ENCODE results near the gene RABGAP1. TPM values are rescaled to one million over a fixed set of nuclear protein-coding genes. Genes with fewer than 3 reads are reported as not detected.

RABGAP1 gene
- total RNA-seq, 1 donor from 2014 or later: 58.6 TPM

GRCh38 chr9:123089790-123090189 is 149.0 kb downstream of the RABGAP1 start:
- no peak for DNase-seq
- TF ChIP-seq CTCF (IDR thresholded peaks at IDR 0.05): no peak
- intact Hi-C loops (cut with DNase I): no loop called here
- H3K27ac ChIP-seq: no peak overlapping the region
- H3K4me3 ChIP-seq: no peak overlapping the region
- peaks cover 61% of the 10 kb centered on the region for H3K36me3 ChIP-seq
- H3K9me3 ChIP-seq: no peaks in the 10 kb centered on the region
- ATAC-seq: no peak
- no peaks in the 10 kb centered on the region for H3K27me3 ChIP-seq
- H3K4me1 ChIP-seq: no peaks in the 10 kb centered on the region

- Histone ChIP-seq H3K9me3 (no peaks in the 10 kb centered on the region), H3K4me3 (no peak overlapping the region), H3K27ac (no peak overlapping the region), H3K36me3 (peaks cover 62% of the 10 kb centered on the region), H3K27me3 (no peaks in the 10 kb centered on the region), H3K4me1 (no peaks in the 10 kb centered on the region)
- no peak for DNase-seq
- no peak for ATAC-seq
- intact Hi-C loops (cut with DNase I): no loop called here
- TF ChIP-seq CTCF (IDR thresholded peaks at IDR 0.05): no peak
Observed at GRCh38 chr9:123090198-123090896, 149.5 kb downstream of the RABGAP1 start.

GRCh38 chr9:123090956-123091355 is 150.1 kb downstream of the RABGAP1 start:
- intact Hi-C loops (cut with DNase I): no loop called here
- DNase-seq (no peak), ATAC-seq (no peak)
- Histone ChIP-seq H3K4me1 (no peaks in the 10 kb centered on the region), H3K4me3 (no peak overlapping the region), H3K9me3 (no peaks in the 10 kb centered on the region), H3K27ac (no peak overlapping the region), H3K27me3 (no peaks in the 10 kb centered on the region), H3K36me3 (peaks cover 65% of the 10 kb centered on the region)
- no peak for TF ChIP-seq CTCF (IDR thresholded peaks at IDR 0.05)

- TF ChIP-seq CTCF (IDR thresholded peaks at IDR 0.05): no peak
- Histone ChIP-seq H3K4me1 (no peaks in the 10 kb centered on the region), H3K27ac (no peak overlapping the region), H3K9me3 (no peaks in the 10 kb centered on the region), H3K4me3 (no peak overlapping the region), H3K27me3 (no peaks in the 10 kb centered on the region), H3K36me3 (peaks cover 66% of the 10 kb centered on the region)
- DNase-seq: no peak
- no peak for ATAC-seq
- intact Hi-C loops (cut with DNase I): no loop called here
Observed at GRCh38 chr9:123091459-123091858, 150.6 kb downstream of the RABGAP1 start.

GRCh38 chr9:123093141-123093540 is 152.3 kb downstream of the RABGAP1 start:
- intact Hi-C loops (cut with DNase I): no loop called here
- no peak for TF ChIP-seq CTCF (IDR thresholded peaks at IDR 0.05)
- H3K4me1 ChIP-seq: no peaks in the 10 kb centered on the region
- DNase-seq: no peak
- no peaks in the 10 kb centered on the region for H3K9me3 ChIP-seq
- no peak overlapping the region for H3K27ac ChIP-seq
- peaks cover 76% of the 10 kb centered on the region for H3K36me3 ChIP-seq
- H3K27me3 ChIP-seq: no peaks in the 10 kb centered on the region
- no peak overlapping the region for H3K4me3 ChIP-seq
- ATAC-seq: no peak

- peaks cover 87% of the 10 kb centered on the region for H3K36me3 ChIP-seq
Observed at GRCh38 chr9:123096987-123097386, 156.2 kb downstream of the RABGAP1 start.

More at GRCh38 chr9:123096987-123097386, 156.2 kb downstream of the RABGAP1 start:
- no peaks in the 10 kb centered on the region for H3K27me3 ChIP-seq
- H3K27ac ChIP-seq: no peak overlapping the region
- H3K9me3 ChIP-seq: no peaks in the 10 kb centered on the region
- intact Hi-C loops (cut with DNase I): no loop called here
- H3K4me1 ChIP-seq: no peaks in the 10 kb centered on the region
- DNase-seq (no peak), ATAC-seq (no peak)
- no peak overlapping the region for H3K4me3 ChIP-seq
- no peak for TF ChIP-seq CTCF (IDR thresholded peaks at IDR 0.05)
